HG03175 (cell line): Measurements from ENCODE around the gene SMIM20.

Experiments
- ATAC-seq: cut with Tn5 transposase; IDR thresholded peaks from one replicate; pipeline ENCODE4 v1.9.1; 2021; ENCODE audit warnings: mild to moderate bottlenecking, moderate library complexity; ENCODE audit not compliant: unreplicated experiment

Gene SMIM20

DNA sequence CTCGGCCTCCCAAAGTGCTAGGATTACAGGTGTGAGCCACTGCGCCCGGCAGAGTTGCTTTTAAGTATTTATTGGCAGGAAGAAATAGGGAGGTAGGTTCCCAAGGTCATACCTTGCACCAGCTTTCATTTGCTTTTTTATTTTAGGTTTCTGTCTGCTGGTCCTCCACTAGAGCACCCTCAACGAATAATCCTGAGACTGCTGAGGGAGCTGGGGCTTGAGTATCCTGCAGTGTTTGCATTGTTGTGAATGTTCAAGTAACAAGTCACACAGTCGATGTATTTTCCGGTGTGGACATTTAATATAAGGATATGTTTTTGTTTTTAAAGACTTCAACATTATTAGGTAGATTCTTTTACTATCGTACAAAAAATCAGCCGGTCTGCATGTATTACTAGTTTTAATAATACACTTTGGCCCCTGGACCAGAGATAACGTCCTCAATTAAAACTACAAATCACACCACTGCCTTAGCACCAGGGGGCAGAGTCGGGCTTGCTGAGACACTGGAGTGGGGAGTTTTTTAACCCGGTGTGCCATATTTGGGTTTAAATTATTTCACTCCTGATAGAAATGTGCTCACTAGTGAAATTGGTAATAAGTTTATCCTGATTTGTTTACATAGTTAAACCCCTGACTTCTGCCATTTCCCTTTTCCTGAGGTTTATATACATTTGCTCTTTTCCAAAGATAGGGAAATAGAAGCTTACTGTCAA is 11.6 kb downstream of the SMIM20 start:
- ATAC-seq = peak; percentile 74

DNA sequence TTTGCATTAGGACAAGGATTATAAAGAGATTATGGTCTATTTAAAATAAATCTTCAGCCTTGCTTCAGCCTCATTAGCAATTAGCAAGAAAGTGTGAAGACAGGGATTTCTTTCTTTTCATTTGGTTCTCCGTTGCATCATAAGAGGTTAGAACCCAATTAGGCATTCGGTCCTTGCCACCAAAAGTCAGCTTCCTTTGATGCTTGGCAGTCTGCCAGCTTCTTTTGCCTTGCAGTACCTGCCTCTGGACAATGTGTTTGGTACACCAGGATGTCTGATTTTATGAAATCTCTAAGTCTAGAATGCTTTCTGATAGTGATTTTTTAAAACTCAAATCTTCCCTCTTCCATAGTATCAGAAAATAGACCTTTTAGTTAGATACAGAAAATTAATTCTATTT is 12.4 kb downstream of the SMIM20 start:
- no peak for ATAC-seq

DNA sequence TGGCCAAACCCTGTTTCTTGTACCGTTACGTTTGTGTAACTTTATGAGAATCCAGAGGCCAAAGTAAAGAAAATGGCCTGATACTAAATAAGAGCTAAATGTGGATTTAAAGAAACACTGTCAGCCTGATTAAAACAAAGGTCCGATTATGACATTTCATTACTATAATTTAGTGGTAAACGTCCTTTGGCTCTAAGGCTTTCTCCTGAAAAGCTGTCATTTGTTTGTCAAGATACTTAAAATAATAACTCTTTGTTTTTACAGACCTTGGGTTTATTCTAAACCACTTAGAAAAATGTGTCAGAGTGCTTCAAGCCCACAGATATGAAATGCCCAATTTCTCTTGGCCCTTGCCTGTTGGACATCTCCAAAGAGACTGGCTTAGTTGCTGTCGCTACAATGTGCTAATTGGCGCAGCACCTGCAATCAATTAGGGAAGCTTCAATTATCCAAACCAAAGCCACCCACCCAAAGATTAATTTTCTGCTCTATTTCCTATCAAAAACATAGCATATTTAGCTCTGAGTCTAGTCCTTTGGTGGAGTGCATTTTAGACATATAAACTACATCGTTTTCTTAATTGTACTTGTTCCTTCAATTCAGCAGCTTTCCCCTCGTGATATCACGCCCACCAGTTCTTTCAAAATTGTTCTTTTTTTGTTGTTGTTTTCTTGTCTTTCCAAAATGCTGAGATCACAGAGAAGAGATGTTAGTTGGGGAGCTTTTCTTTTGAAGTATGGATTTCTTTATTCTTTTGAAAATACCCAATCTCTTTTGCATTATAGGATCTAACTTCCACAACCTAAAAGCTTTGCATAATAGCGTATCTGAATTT is 13.6 kb downstream of the SMIM20 start:
- ATAC-seq = no peak

DNA sequence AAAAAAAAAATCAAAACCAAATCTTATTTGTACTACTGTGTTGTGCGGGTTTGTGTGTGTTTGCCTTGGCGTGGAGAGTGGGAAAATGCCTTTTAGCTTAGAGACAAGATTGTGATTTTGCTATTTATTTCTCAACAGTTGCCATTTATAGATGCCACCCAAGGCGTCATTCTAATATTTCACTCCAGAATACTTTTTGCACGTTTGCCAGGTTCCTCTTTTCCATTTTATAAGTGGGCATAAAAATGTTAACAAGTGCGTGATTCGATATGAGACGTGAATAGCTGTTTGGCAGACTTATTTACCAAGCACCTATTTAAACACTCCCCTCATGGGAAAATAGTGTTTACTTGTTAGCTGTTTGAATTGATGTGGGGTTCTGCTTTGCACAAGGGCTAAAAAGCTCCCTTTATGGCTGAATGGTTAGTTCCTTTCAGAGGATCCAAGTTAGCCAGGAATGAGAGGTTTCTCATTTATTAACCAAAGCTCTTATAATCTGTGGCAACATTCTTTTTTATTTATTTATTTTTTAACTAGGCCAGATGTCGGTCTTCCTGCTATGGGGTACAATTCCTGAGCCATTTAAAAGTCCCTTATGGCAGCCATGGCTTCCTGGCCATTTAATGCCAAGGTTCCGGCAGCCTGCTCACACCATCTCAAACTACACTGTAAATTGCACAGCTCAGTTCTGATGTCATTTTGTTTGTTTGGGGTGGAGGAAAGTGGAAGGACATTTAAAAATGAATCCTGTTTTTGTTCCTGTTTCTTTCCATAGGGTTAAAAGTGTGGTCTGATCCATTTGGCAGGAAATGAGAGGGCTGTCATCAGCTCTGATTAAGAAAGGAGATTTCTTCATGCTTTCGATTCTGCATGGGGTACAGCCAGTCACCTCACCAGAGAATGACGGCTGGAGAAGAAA is 14.6 kb downstream of the SMIM20 start:
- no peak for ATAC-seq

DNA sequence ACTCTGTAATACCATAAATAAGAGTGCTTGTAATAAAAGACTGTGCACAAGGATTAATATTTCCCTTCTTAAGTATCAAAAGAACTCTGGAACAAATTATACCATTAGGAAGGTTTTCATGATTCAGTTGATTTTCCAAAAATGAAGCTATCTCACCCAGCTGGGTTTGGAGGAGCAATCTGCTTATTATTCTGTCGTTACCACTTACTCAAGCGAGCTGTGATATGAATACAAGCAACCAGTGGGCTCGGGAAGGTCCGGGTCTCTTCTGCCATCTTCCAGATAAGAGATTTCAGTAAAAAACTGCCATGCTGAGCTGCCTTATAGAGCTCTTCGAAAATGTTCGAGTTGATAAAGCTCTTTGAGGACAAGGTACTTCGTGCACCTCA is 15.3 kb downstream of the SMIM20 start:
- no peak for ATAC-seq

DNA sequence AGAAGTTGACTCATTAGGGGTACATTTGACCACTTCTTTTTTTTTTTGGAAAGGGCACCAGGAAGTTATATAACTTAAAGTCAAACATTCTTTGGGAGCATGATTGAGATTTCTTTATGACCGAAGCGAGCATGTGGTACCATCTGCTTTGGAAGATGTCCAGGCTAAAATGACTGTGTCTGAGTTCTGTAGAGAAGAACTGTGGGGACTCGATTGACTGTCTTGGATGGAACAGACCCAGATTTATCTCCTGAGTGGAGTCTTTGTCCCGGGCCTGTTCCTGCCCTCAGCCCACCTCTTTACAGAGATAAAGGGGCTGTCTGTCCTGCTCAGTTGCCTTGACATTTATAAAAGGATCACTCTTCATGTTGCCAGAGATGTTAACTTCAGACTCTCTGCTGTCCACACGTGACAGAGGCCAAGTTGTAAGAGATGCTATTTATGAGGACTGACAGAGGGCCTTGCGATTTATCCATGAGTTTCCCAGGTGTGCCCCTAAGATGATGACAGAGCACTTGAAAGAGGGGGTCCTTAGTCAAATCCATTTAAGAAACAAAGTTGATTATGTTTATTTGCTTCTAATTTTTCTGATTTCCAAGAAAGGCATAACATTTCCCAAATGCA is 16.8 kb downstream of the SMIM20 start:
- ATAC-seq = no peak

DNA sequence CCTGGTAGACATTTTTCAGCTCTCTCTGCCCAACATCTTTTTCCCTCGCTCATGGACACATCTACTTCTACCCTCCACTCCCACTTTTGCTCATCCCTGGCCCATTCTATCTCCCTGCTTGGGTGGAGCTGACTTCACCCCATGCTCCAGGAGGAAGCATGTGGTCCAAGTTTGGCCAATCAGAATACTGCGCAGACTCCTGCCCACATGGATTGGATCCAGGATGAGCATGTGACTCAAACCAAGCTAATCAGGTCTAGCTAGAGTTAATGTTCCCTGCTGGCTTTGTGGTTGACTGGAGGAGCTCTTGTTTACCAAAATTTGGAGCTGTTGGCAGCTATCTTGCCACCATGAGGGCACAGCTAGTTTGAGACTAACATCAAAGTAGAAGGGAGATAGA is 22.7 kb downstream of the SMIM20 start:
- no peak for ATAC-seq

DNA sequence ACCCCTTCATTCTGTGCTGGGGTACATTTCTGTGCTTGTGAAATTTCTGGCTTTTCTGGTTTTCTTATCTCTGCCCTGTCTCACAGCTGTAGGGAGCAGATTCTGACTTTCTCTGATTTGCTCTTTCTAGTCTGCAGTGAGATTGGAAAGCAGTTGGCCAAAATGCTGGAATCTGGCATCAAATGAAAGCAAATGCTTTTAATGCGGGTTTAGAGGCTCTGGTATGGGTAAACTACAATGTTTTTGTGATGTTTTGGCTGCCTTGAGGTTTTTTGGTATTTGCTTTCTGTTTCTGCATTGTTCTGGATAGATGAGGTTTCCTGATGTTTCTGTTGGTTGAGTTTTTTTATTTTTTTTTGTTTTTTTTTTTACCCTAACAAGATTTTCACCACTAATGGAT is 23.8 kb downstream of the SMIM20 start:
- peak; percentile 3 for ATAC-seq

DNA sequence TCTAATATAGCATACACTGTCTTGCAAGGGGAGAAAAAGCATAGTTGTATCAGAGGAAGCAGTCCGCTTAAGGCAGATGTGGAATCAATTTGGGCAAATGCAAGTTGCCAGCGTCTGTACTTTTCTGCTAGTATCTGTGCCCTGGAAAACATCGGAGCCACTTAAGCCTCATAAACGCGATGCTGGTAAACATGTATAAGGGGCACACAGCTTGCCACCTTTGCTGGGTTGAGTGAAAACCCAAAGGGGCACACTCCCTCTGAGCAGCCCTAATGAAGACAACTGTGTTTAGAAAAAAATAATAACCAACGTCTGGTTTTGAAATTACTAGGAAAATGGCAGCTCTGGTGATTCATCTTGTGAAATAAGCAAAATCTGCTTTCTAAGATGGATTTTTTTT is 24.3 kb downstream of the SMIM20 start:
- peak; percentile 23 for ATAC-seq

DNA sequence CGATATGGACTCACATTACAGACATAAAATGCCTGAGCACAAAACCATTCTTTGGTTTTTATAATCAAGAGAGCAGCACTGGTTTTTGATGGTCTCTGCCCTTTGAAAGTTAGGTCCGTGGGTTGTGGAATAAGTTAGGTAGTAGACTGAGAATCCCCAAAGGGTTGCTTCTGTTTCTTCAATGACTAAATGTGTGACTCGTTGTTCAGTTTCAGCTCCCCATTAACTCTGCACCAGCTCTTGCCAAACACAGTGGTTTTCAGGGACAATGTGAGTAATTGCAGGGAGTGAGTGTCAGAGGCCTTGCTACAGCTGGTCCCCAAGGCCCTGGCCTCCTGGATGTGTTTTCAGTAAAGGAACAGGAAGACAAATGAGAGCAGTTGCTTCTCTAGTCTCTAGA is 24.8 kb downstream of the SMIM20 start:
- peak; percentile 78 for ATAC-seq

DNA sequence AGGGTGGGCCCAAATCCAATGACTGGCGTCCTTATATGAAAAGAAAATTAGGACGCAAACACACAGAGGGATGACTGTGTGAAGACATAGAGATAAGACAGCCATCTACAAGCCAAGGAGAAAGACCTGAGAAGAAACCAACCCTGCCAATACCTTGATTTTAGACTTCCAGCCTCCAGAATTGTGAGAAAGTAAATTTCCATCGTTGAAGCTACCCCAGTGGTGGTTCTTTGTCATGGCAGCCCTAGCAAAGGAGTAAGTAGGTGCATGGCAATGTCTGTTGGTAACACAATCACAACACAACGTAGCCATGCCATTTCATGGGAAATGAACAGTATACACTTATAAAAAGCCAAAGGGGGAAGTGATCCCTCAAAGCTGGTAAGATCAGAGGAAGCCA is 25.3 kb downstream of the SMIM20 start:
- no peak for ATAC-seq

DNA sequence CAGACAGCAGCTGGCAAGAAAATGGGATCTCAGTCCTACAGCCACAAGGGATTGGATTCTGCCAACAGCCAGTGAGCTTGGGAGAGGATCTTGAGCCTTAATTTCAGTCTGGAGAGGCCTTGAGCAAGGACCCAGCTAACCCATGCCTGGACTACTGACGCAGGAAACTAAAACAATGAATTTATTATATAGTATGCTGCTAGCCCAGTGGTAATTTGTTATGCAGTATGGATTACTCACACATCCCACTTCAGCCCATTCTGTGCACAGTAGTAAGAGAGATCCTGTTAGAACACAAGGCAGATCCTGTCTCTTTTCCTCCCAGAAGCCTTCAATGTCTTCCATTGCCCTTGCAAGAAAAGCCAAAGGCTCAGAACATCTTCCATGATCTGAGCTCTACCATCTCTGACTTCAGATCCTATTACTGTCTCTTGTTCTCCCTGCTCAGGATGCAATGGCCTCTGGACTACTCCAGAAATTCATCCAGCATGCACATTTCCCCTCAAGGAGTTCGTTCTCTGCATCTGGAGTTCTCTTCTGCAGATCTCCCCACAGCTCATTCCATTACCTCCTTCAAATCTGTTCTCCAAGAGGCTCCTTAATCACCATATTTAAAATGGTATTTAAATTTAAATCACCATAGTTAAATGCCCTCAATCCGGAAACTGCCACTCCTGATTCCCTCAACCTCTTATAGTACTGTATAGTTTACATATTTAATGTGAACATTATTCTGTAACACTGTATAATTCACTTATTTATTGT is 27.6 kb downstream of the SMIM20 start:
- no peak for ATAC-seq

DNA sequence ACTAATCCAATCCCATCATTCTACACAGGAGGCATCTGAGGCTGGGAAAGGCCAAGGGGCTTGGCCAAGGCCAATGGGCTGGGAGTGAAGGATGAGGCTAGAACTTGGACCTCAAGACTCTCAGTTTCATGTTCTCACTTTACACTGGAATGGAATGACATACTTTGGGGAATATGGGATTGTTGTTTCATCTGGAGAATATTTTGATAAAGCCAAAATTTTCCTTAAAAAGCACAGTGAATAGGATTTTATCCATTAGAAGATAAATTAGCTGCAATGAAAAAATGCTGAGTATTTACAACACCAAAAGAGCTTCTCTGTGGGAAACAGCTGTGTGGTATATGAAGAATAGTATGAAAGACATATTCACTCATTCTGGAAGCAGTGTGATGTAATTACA is 29.3 kb downstream of the SMIM20 start:
- ATAC-seq = no peak

DNA sequence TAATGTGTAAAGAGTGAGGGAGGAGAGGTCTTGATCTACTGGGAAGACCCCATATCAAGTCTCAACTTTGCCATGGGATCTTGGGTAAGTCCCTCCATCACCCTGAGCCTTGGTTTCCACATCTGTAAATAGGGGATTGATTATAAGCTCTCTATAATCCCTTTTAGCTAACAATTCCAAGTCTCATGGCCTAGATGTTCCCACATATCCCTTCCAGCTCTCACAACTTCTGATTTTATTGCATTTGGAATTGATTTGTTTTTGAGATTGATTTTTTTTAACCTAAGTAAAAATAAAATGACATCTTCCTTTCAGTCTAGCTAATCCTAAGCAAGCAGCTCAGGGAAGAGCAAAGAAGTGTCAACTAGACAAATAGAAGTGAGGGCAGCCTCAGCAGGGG is 29.8 kb downstream of the SMIM20 start:
- no peak for ATAC-seq

DNA sequence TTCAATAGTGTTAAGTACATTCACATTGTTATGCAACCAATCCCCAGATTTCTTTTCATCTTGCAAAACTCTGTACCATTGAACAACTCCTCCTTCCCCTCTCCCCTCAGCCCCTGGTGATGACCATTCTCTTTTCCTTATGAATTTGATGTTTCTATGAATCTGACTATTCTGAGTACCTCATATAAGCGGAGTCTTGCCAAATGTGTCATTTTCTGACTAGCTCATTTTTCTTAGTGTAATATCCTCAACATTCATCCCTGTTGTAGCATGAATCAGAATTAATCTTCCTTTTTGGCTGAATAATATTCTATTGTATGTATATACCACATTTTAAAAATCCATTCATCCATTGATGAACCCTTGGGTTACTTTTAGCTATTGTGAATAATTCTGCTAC is 34.0 kb downstream of the SMIM20 start:
- ATAC-seq = no peak

DNA sequence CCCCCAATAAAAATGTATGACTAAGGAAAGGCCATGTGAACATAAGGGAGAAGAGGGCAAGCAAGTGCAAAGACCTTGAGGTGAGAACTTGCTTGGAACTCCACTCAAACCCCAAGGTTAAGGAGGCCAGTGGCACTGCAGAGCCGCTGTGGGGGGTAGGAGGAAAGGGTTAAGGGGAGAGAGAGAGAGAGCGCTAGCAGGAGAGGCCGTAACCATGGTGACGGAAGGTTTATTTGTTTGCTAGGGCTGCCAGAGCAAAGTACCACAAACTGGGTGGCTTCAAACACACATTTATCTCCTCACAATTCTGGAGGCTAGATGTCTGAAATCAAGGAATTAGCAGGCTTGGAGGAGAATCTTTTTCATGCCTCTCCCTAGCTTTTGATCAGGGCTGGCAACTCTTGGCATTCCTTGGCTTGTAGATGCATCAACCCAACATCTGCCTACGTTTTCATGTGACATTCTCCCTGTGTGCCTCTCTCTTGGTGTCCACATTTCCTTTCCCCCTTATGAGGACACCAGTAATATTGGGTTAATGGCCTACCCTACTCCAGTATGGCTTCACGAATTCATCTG is 35.2 kb downstream of the SMIM20 start:
- no peak for ATAC-seq

DNA sequence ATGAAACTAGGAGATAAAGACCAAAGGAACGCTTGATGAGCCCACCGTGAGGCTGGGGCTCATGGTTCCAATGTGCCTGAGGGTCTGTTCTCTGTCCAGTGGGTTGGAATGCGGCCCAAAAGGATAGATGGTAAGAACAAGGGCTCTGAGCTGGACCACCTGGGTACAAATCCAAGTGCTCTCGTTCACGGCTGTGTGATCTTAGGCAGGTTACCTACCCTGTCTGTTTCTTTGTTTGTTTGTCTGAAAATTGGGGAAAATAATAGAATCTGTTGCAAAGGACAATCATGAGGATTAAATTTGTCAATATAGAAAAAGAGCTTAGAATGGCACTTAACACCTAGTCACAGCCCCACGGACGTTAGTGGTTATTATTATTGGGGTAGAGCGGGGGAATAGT is 36.0 kb downstream of the SMIM20 start:
- ATAC-seq = no peak

DNA sequence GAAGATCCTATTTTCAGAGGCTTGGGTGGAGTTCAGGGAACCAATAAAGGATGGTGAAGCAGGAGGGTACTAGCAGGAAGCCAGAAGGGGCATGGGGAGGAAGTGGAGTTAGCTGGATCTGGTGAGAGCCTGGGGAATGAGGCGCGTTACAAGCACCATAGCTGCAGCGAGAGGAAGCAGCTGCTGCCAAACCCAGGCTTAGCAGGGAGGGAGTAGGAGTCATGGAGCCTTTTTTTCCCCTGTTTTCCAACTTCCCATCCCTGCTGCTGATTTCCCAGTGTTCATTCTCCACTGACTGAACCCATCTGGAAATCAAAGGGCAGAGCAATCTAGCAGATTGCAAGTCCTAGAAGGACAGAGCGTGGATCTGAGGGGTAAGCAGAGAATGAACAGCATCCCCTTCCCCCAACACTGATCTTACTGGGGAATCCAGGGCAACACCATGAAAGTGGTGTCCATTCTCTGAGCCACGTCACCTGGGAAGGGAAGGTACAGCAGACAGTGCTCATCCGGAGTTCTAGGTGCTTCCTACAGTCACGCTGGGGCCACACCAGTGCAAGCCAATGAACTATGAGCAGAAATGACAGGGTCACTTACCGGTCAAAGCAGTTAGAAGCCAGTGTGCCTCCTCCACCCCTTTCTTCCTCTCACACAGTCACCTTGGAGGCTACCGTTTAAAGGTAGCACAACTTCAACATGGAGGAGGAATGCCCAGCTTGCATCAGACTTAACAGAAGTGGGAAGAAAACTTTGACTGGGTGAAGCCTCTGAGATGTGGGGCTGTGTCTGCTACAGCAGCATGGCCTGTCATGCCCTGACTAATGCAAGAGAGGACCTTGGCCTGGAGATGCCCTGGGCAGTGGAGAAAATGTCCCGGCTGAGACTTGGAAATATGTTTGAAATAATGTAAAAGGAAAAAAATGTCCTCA is 36.7 kb downstream of the SMIM20 start:
- no peak for ATAC-seq
